Umbilical cord (tissue), 2 donors: Measurements from ENCODE around the gene IFNL3. TPM values are rescaled to one million over a fixed set of nuclear protein-coding genes. Genes with fewer than 3 reads are reported as not detected.
"Not testable (repeated sequence)": the region's sequence is repeated elsewhere in the genome, so short reads cannot be mapped to it uniquely, and the experiment has no call there.

Experiments
- DNase-seq: peaks from one replicate; pipeline ENCODE4 v3.0.0-alpha.2; 2015; ENCODE audit warnings: low spot score
- total RNA-seq: library from RNA; depleted of rRNA; stranded (reverse); fragments of >200 nt; gene quantifications from one replicate; pipeline ENCODE4 v1.2.3, GENCODE V29; 2014; ENCODE audit warnings: low replicate concordance; ENCODE audit not compliant: insufficient read depth

The IFNL3 gene
- total RNA-seq, 1 donor from 2014 or later: not detected

- no peak for DNase-seq
Measured at GRCh38 chr19:39253374-39254149, 8.8 kb upstream of the IFNL3 start.

GRCh38 chr19:39252458-39252857 is 7.7 kb upstream of the IFNL3 start:
- DNase-seq: no peak

GRCh38 chr19:39251846-39252245 is 7.0 kb upstream of the IFNL3 start:
- DNase-seq: no peak

- DNase-seq: no peak
Measured at GRCh38 chr19:39251081-39251480, 6.3 kb upstream of the IFNL3 start.

GRCh38 chr19:39248806-39249205 is 4.0 kb upstream of the IFNL3 start, which contains the start of gene IFNL4:
IFNL4 (minus strand) TSS chr19:39248856.
- DNase-seq: no peak

- peak; percentile 18 for DNase-seq
Measured at GRCh38 chr19:39247701-39248664, 3.2 kb upstream of the IFNL3 start.

- peak; percentile 24 for DNase-seq
Measured at GRCh38 chr19:39246951-39247669, 2.3 kb upstream of the IFNL3 start.

- not testable (repeated sequence) for DNase-seq
Measured at GRCh38 chr19:39245166-39245565, 360 bp upstream of the IFNL3 start.

- DNase-seq: not testable (repeated sequence)
Measured at GRCh38 chr19:39243741-39244140, 1.1 kb downstream of the IFNL3 start.

- DNase-seq: no peak
Measured at GRCh38 chr19:39240421-39240820, 4.4 kb downstream of the IFNL3 start.

GRCh38 chr19:39238944-39239343 is 5.9 kb downstream of the IFNL3 start:
- no peak for DNase-seq

- no peak for DNase-seq
Measured at GRCh38 chr19:39238209-39238608, 6.6 kb downstream of the IFNL3 start.

- DNase-seq: no peak
Measured at GRCh38 chr19:39237200-39238184, 7.3 kb downstream of the IFNL3 start.

GRCh38 chr19:39236527-39236926 is 8.3 kb downstream of the IFNL3 start:
- no peak for DNase-seq

GRCh38 chr19:39232708-39233107 is 12.1 kb downstream of the IFNL3 start:
- no peak for DNase-seq

- no peak for DNase-seq
Measured at GRCh38 chr19:39230096-39230764, 14.6 kb downstream of the IFNL3 start.

GRCh38 chr19:39224910-39225309 is 19.9 kb downstream of the IFNL3 start:
- no peak for DNase-seq

GRCh38 chr19:39223703-39224279 is 21.0 kb downstream of the IFNL3 start:
- DNase-seq: peak; percentile 35

GRCh38 chr19:39219108-39219507 is 25.7 kb downstream of the IFNL3 start:
- DNase-seq: not testable (repeated sequence)
